HG03045 (cell line): ENCODE measurements around the gene PPRC1.
A peak's percentile ranks its signal among the peaks of the same experiment; 100 is the strongest.

Experiments
- ATAC-seq: cut with Tn5 transposase; IDR thresholded peaks from one replicate; pipeline ENCODE4 v1.9.1; 2021; ENCODE audit warnings: mild to moderate bottlenecking, moderate library complexity; ENCODE audit not compliant: unreplicated experiment

PPRC1 gene

GRCh38 chr10:102147561-102147960, 14.7 kb downstream of the PPRC1 start:
- no peak for ATAC-seq

- no peak for ATAC-seq
These were observed 15.4 kb downstream of the PPRC1 start for GRCh38 chr10:102148275-102148674.

DNA sequence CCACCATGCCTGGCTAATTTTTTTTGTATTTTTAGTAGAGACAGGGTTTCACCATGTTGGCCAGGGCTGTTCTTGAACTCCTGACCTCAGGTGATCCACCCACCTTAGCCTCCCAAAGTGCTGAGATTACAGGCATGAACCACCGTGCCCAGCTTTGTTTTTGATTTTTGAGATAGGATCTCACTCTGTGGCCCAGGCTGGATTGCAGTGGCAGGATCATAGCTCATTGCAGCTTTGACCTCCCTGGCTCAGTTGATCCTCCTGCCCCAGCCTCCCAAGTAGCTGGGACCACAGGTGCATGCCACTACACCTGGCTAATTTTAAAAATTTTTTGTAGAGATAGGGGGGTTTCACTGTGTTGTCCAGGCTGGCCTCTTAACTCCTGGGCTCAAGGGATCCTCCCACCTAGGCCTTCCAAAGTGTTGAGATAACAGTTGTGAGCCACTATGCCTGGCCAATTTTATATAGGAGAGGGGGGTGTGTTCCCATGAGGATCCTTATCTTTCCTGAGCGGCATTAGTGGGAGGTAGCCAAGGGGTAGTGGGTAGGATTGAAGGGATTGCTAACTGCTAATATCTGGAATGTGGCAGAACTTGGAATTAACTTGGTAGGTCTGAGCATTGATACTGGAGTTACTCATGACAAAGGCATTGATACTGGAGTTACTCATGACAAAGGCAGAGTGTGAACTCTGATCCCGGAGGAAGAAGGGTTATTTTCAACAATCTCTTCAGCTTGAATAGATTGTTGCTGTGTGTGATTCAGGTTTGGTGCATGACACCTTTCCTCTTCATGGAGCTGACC, 18.3 kb downstream of the PPRC1 start:
- ATAC-seq: no peak

GRCh38 chr10:102151774-102152544, 19.1 kb downstream of the PPRC1 start, which contains the start of gene NOLC1:
Gene NOLC1 (plus strand): TSS chr10:102152389. CDS start chr10:102152411, 22 bp downstream.
- ATAC-seq: peak; percentile 94

DNA sequence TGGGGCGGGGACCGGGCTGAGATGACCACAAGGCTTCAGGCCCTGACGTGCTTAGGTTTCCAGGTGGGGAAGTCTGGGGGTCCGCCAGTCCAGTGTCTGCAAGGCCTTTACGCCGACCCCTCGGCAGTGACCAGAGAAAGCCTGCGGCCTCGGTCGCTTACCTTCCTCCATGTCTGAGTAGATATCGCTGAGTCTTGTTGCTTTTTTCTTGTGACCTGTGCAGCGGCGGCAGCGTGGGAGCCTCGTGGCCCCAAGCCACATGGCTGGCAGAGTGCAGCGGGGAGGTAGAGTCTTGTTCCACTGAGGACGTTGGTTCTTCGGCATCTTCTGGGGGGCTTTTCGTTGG, 19.7 kb downstream of the PPRC1 start:
- peak; percentile 9 for ATAC-seq

DNA sequence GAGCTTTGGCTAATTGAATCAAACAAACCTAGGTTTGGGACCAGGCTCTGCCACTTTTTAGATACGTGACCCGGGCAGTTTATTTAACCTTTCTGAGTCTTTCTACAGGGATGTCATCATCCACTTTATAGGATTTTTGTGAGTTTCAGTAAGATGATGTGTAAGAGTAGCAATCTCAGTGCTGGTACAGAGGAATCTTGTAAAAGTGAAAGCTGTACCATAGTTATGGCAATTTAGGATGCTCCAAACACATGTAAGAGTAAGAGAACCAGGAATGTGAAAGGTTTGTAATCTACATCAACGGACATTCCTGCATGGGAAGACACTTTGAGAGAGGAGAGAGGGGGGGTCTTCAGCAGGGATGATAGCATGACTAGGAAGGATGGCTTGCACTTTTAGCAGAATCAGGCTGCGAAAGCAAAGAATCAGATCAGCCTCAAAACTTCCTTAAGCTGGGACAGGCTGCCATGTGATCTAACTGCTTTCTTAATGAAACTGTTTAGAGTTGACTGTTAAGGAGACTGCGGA, 20.3 kb downstream of the PPRC1 start:
- no peak for ATAC-seq

GRCh38 chr10:102154466-102155116, 21.8 kb downstream of the PPRC1 start:
- no peak for ATAC-seq

DNA sequence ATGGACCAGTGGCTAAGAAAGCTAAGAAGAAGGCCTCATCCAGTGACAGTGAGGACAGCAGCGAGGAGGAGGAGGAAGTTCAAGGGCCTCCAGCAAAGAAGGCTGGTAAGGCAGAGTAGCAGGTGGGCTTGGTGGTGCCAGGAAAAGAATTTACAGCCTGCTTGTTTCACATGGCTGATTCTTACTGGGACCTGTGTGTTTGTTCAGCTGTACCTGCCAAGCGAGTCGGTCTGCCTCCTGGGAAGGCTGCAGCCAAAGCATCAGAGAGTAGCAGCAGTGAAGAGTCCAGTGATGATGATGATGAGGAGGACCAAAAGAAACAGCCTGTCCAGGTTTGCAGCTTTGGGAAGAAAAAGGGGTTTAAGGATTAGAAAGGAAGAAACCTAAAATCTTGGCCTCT, 24.4 kb downstream of the PPRC1 start:
- no peak for ATAC-seq

DNA sequence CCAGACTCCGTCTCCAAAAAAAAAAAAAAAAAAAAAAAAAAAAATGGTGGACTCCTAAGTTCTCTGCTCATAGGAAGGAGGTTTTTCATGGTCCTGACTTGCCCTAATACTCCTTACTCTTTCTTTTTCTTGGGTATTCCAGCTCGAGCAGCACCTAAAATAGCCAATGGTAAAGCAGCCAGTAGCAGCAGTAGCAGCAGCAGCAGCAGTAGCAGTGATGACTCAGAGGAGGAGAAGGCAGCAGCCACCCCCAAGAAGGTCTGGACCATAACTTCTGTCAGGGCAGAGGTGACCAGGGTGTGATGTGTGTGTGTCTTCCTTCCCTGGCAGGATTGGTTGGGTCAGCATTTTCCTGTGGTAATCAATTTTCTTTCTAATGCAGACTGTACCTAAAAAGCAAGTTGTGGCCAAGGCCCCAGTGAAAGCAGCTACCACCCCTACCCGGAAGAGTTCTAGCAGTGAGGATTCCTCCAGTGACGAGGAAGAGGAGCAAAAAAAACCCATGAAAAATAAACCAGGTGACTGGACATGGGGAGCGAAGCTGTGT, 26.3 kb downstream of the PPRC1 start:
- ATAC-seq: no peak

- ATAC-seq: no peak
These were observed 27.0 kb downstream of the PPRC1 start for GRCh38 chr10:102159831-102160230.

DNA sequence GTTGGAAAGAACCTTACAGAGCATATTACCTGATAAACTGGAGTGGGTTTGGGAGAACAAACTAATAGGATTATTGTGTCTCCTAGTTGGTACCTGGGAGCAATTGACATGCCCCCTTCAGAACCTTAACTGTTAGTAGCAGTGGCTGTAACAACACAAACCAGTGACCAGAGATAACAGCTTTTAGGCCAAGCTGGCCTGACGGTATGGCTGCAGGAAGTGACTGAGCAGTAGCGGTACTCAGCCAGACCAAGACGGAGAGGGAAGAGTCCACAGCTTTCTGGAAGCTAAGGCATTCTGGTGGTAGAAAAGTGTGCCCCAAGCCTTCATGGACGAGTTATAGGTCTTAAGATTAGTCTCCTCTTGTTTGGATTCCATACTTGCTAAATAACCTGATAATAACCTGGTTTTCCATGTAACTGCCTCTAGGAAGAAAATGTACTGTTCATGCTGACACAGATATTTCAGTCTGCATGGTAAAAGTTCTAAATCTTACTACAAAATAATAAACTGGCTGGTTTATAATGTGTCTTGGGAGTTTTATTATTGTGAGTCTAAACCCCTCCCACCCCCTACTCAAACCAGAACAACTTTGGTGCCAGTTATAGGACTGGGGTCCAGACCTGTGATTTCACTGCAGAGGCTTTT, 30.6 kb downstream of the PPRC1 start:
- ATAC-seq: no peak

DNA sequence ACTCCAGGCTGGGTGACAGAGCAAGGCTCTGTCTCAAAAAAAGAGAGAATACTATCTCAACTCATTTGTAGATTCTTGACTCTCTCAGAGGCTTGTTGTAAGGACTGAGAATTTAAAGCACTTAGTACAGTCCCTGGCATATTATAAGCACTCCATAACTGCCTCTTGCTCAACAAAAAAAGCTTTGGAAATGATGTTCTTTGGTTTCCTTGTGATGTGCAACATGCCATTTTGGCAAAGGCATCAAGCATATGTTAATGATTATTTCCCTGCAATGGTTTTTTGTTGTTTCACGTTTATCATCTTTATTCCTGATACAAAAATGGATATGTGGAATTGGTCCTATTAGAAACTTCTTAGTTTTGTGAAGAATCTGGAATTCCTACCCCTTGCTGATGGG, 35.0 kb downstream of the PPRC1 start:
- no peak for ATAC-seq

- ATAC-seq: no peak
These were observed 37.8 kb downstream of the PPRC1 start for GRCh38 chr10:102170602-102171001.

- ATAC-seq: no peak
These were observed 39.4 kb downstream of the PPRC1 start for GRCh38 chr10:102172288-102172687.

GRCh38 chr10:102175415-102175814, 42.6 kb downstream of the PPRC1 start:
- ATAC-seq: no peak

DNA sequence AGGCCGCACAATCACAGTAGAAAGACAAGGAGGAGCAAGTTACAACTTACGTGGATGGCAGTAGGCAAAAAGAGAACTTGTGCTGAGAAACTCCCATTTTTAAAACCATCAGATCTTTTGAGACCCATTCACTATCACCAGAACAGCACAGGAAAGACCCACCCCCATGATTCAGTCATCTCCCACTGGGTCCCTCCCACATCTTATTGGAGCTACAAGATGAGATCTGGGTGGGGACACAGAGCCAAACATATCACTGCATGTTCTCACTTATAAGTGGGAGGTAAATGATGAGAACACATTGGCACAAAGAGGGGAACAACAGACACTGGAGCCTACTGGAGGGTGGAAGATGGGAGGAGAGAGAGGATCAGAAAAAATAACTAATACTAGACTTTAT, 51.8 kb downstream of the PPRC1 start:
- no peak for ATAC-seq

- no peak for ATAC-seq
These were observed 52.4 kb downstream of the PPRC1 start for GRCh38 chr10:102185272-102185671.

DNA sequence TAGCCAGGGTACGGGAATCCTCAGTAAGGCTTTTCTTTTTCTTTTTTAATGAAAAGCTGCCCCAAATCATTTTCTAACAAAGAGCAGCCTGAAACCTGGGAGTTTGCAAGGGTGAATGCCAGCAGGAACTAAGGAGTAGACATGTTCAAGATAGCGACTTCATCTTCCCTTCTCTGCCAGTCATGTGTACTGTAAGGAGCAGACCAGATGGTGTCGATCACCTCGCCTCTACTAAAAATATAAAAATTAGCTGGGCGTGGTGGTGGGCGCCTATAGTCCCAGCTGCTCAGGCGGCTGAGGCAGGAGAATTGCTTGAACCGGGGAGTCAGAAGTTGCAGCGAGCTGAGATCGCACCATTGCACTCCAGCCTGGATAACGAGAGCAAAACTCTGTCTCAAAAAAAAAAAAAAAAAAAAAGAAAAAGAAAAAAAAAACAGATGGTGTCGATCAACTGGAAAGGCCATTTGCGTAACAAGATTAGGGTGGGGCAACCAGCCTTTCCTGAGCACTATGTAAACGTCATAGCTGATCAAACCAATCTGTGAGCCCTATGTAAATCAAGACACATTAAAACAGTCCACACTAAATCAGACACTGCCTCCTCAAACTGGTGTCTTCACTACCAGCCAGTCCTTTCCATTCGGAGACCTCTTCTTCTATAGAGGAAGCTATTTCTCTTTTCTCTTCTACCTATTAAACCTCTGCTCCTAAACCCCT, 53.1 kb downstream of the PPRC1 start:
- no peak for ATAC-seq

DNA sequence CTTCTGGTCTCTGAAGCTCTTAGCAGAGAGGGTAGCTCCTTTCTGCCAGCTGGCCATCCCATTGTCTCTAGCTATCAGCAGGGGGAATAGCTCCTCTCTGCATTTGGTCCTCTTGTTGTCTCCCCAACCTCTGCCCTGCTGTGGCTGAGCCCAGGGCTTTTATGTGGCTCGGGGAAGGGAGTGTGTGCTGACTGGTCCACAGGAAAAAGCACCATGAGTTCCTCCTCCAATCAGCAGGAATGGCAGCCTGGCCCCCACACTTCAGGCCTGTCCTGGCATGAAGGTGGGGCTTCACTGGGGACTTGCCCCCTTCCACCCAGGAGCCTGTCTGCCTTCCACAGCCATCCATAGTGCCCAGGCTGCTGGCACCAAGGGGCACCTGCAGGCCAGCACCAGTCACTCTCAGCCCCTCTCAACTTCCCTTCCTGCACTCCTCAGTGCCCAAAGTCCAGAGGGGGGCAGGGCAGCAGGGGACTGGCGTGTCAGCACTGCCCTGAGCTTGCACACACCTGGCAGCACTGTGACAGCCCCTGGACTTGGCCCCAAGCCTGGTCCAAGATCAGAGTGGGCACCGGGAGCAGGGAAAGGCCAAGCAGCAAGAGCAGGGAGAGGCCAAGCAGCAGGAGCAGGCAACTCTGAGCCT, 55.6 kb downstream of the PPRC1 start:
- ATAC-seq: no peak
